Right ventricle myocardium inferior (tissue), 1 donor: Measurements from ENCODE around the gene ACTC1. TPM values are rescaled to one million over a fixed set of nuclear protein-coding genes. Genes with fewer than 3 reads are reported as not detected.
"Not testable (repeated sequence)": the region's sequence is repeated elsewhere in the genome, so short reads cannot be mapped to it uniquely, and the experiment has no call there.

Experiments used
- ATAC-seq: fragments of 200-7000 bp; cut with Tn5 transposase; one replicate; pipeline ENCODE4 v1.9.1; 2020; ENCODE audit warnings: mild to moderate bottlenecking, moderate library complexity
- DNase-seq: peaks from one replicate; pipeline ENCODE4 v3.0.0; 2021; ENCODE audit errors: missing footprints
- intact Hi-C: fragments of 100-400 bp; cut with DNase I; formaldehyde crosslinking; loops from one replicate; pipeline ENCODE4 v1.11.0; 2022
- long read RNA-seq: library from polyadenylated mRNA; unstranded; transcript quantifications from one replicate; pipeline ENCODE4 v2.0.0, GENCODE V29; 2021
- total RNA-seq: library from RNA; stranded (reverse); fragmentation: NEBNext Ultra II Directional; extraction: Animal tissue kit (Norgen Biotek cat#: 25700); gene quantifications from one replicate; pipeline ENCODE4 v1.2.1, GENCODE V29; 2021
- donor health status: DM: no; HTN: yes; CAD: no; lungs with severe emphysema.

Gene ACTC1
- 15,626 TPM for total RNA-seq
- long read RNA-seq, transcript ACTC1-201 (7 exons, 3,694 nt), result major isoform, 5,022 of 6,222 reads
- long read RNA-seq, partial matches to known transcripts, result 1,166 of 6,222 reads
- long read RNA-seq, other reads (novel, unspliced or antisense), result 31 of 6,222 reads

GRCh38 chr15:34795267-34796081 is at the start of gene ACTC1:
Gene ACTC1, minus strand, starts transcription at chr15:34795549. Its CDS starts 741 bp downstream, at chr15:34794808.
- DNase-seq, result peak; percentile 80
- intact Hi-C loops, result loop anchor here (2.0 kb wide), 2 partner anchors 73 to 79 kb away; no protein-coding TSS in a partner anchor
- ATAC-seq, result peak; percentile 72

GRCh38 chr15:34841262-34841725 is 45.9 kb upstream of the ACTC1 start:
- ATAC-seq, result no peak
- intact Hi-C loops, result no loop called here

GRCh38 chr15:34838282-34838681 is 42.9 kb upstream of the ACTC1 start:
- DNase-seq (no peak), ATAC-seq (no peak)
- intact Hi-C loops, result no loop called here

More at GRCh38 chr15:34841262-34841725, 45.9 kb upstream of the ACTC1 start:
- no peak for DNase-seq

- DNase-seq, result no peak
- intact Hi-C loops, result no loop called here
- ATAC-seq, result no peak
Observed at GRCh38 chr15:34837246-34838016, 42.1 kb upstream of the ACTC1 start.

GRCh38 chr15:34828145-34828911 is 33.0 kb upstream of the ACTC1 start:
- ATAC-seq, result no peak
- DNase-seq, result no peak
- intact Hi-C loops, result no loop called here

GRCh38 chr15:34821831-34822230 is 26.5 kb upstream of the ACTC1 start:
- ATAC-seq, result no peak
- DNase-seq, result no peak
- intact Hi-C loops, result no loop called here

GRCh38 chr15:34820110-34820509 is 24.8 kb upstream of the ACTC1 start:
- ATAC-seq (no peak), DNase-seq (no peak)
- intact Hi-C loops, result no loop called here

- no peak for ATAC-seq
- intact Hi-C loops, result no loop called here
- DNase-seq, result no peak
Observed at GRCh38 chr15:34818526-34818925, 23.2 kb upstream of the ACTC1 start.

GRCh38 chr15:34815836-34816235 is 20.5 kb upstream of the ACTC1 start:
- ATAC-seq (no peak), DNase-seq (no peak)
- intact Hi-C loops, result no loop called here

GRCh38 chr15:34813446-34814190 is 18.3 kb upstream of the ACTC1 start:
- intact Hi-C loops, result no loop called here
- no peak for ATAC-seq
- DNase-seq, result no peak

GRCh38 chr15:34812868-34813365 is 17.6 kb upstream of the ACTC1 start:
- intact Hi-C loops, ATAC-seq, DNase-seq: not testable (repeated sequence)

- intact Hi-C loops, result no loop called here
- ATAC-seq, result no peak
- DNase-seq, result no peak
Observed at GRCh38 chr15:34812369-34812768, 17.0 kb upstream of the ACTC1 start.

- intact Hi-C loops, result no loop called here
- no peak for DNase-seq
- ATAC-seq, result no peak
Observed at GRCh38 chr15:34810443-34811129, 15.2 kb upstream of the ACTC1 start.

- intact Hi-C loops, result no loop called here
- ATAC-seq (no peak), DNase-seq (no peak)
Observed at GRCh38 chr15:34809186-34809585, 13.8 kb upstream of the ACTC1 start.

- ATAC-seq, result no peak
- intact Hi-C loops, result no loop called here
Observed at GRCh38 chr15:34808016-34808415, 12.7 kb upstream of the ACTC1 start.

GRCh38 chr15:34807241-34807640 is 11.9 kb upstream of the ACTC1 start:
- ATAC-seq, DNase-seq, intact Hi-C loops: not testable (repeated sequence)

More at GRCh38 chr15:34808016-34808415, 12.7 kb upstream of the ACTC1 start:
- no peak for DNase-seq

GRCh38 chr15:34804776-34805175 is 9.4 kb upstream of the ACTC1 start:
- DNase-seq (no peak), ATAC-seq (no peak)
- intact Hi-C loops, result no loop called here
